Caco-2 (cell line): ENCODE results near the gene NPAS3. TPM values are rescaled to one million over a fixed set of nuclear protein-coding genes. Genes with fewer than 3 reads are reported as not detected.

Experiments used
- BruUV-seq: library from RNA; stranded (reverse); fragments of 400-500 nt; replicated peaks from 2 replicates; lab custom pipeline; 2021; lab: Mats Ljungman, UMichigan
- CTCF ChIA-PET: fragments of 300-600 bp; sonication (Branson Sonifier 250); formaldehyde crosslinking; loops from one replicate; lab custom pipeline; 2022; ENCODE audit warnings: antibody characterized with exemption; lab: Charles Lee
- POLR2A ChIA-PET: fragments of 300-600 bp; sonication (Branson Sonifier 250); formaldehyde crosslinking; loops from one replicate; lab custom pipeline; 2022; ENCODE audit warnings: antibody characterized with exemption; lab: Charles Lee
- DNase-seq, 2 experiments: peaks; one replicate each; pipeline versions ENCODE4 v3.0.0 to v3.0.0-alpha.2; 2020 to 2022
- H3K27me3 ChIP-seq: replicated peaks from 2 replicates; pipeline ENCODE4 v1.6.0; 2011; ENCODE audit warnings: low read length; ENCODE audit not compliant: control insufficient read depth, insufficient read depth
- H3K36me3 ChIP-seq: 2 replicates; pipeline ENCODE4 v1.5.1; 2011; ENCODE audit warnings: low read length; ENCODE audit not compliant: control insufficient read depth, insufficient read depth
- H3K4me1 ChIP-seq: fragments of 250-450 bp; sonication (Bioruptor Pico); 2 replicates; pipeline ENCODE4 v1.5.1; 2020; ENCODE audit warnings: mild to moderate bottlenecking
- H3K4me3 ChIP-seq: 2 replicates; pipeline ENCODE4 v1.5.1; 2011; ENCODE audit warnings: low read depth, mild to moderate bottlenecking, control low read depth, low read length
- H3K9me3 ChIP-seq: fragments of 250-450 bp; sonication (Bioruptor Pico); 2 replicates; pipeline ENCODE4 v1.5.1; 2020; ENCODE audit warnings: mild to moderate bottlenecking, moderate library complexity
- H3K27ac Mint-ChIP-seq: one replicate; pipeline ENCODE4 v1.8.0; 2022; ENCODE audit warnings: mixed read lengths; ENCODE audit not compliant: unreplicated experiment
- H3K27me3 Mint-ChIP-seq: one replicate; pipeline ENCODE4 v1.8.0; 2022; ENCODE audit warnings: mixed read lengths; ENCODE audit not compliant: insufficient read depth, unreplicated experiment
- H3K36me3 Mint-ChIP-seq: one replicate; pipeline ENCODE4 v1.8.0; 2022; ENCODE audit warnings: mild to moderate bottlenecking, mixed read lengths; ENCODE audit not compliant: insufficient read depth, unreplicated experiment
- H3K4me1 Mint-ChIP-seq: one replicate; pipeline ENCODE4 v1.8.0; 2022; ENCODE audit warnings: low read depth, mixed read lengths; ENCODE audit not compliant: unreplicated experiment
- H3K4me3 Mint-ChIP-seq: one replicate; pipeline ENCODE4 v1.8.0; 2022; ENCODE audit warnings: mild to moderate bottlenecking, moderate library complexity, mixed read lengths; ENCODE audit not compliant: unreplicated experiment
- H3K9me3 Mint-ChIP-seq: one replicate; pipeline ENCODE4 v1.8.0; 2022; ENCODE audit warnings: mixed read lengths; ENCODE audit not compliant: unreplicated experiment
- CTCF ChIP-seq, 2 experiments: fragments of 200-600 bp in 1 of 2; IDR thresholded peaks; 1 replicate in 1 of 2; 2 replicates in 1 of 2; pipeline versions ENCODE4 v1.5.1 to v1.8.0; 2011 to 2022; ENCODE audit warnings: antibody characterized with exemption in 1 of 2, control low read depth in 1 of 2, inconsistent platforms in 1 of 2, low read depth in 1 of 2, low read length in 1 of 2, mild to moderate bottlenecking in 1 of 2, moderate library complexity in 1 of 2; ENCODE audit not compliant: insufficient read depth in 1 of 2, severe bottlenecking in 1 of 2, unreplicated experiment in 1 of 2
- intact Hi-C: fragments of 100-400 bp; cut with micrococcal nuclease; formaldehyde crosslinking; loops from one replicate; pipeline ENCODE4 v1.10.0; 2022; ENCODE audit not compliant: unreplicated experiment
- total RNA-seq: library from RNA; stranded (reverse); gene quantifications from 2 replicates; pipeline ENCODE4 v1.2.3, GENCODE V29; 2022

NPAS3 gene
- total RNA-seq, 1 experiment from 2014 or later, result not detected

- H3K9me3 Mint-ChIP-seq, result no peaks in the 10 kb centered on the region
- intact Hi-C loops, result no loop called here
- Histone ChIP-seq H3K4me3 (no peak overlapping the region), H3K36me3 (no peaks in the 10 kb centered on the region), H3K4me1 (no peaks in the 10 kb centered on the region), H3K27me3 (no peaks in the 10 kb centered on the region), H3K9me3 (no peaks in the 10 kb centered on the region)
- BruUV-seq, result no TSS peak
- H3K36me3 Mint-ChIP-seq, result no peaks in the 10 kb centered on the region
- ChIA-PET POLR2A (no interaction called here), CTCF (no interaction called here)
- H3K27ac Mint-ChIP-seq, result no peak overlapping the region
- no peak for TF ChIP-seq CTCF (IDR thresholded peaks at IDR 0.05; ENCODE audit: insufficient read depth in 1 of 2, low read depth in 1 of 2, low read length in 1 of 2, severe bottlenecking in 1 of 2, unreplicated experiment in 1 of 2)
- H3K27me3 Mint-ChIP-seq, result peaks cover 15% of the 10 kb centered on the region
- H3K4me3 Mint-ChIP-seq, result no peak overlapping the region
- H3K4me1 Mint-ChIP-seq, result no peaks in the 10 kb centered on the region
- no peak for DNase-seq
These were observed 431.3 kb downstream of the NPAS3 start for GRCh38 chr14:33369972-33370371.

- H3K4me1 ChIP-seq, result no peaks in the 10 kb centered on the region
- Mint-ChIP-seq H3K27me3 (peaks cover 16% of the 10 kb centered on the region), H3K4me3 (no peak overlapping the region), H3K9me3 (no peaks in the 10 kb centered on the region), H3K36me3 (no peaks in the 10 kb centered on the region), H3K27ac (no peak overlapping the region), H3K4me1 (no peaks in the 10 kb centered on the region)
- no TSS peak for BruUV-seq
- ChIA-PET POLR2A (no interaction called here), CTCF (no interaction called here)
- intact Hi-C loops, result no loop called here
- no peaks in the 10 kb centered on the region for H3K9me3 ChIP-seq
- H3K36me3 ChIP-seq, result no peaks in the 10 kb centered on the region
- no peak overlapping the region for H3K4me3 ChIP-seq
- H3K27me3 ChIP-seq, result no peaks in the 10 kb centered on the region
- TF ChIP-seq CTCF (IDR thresholded peaks at IDR 0.05; ENCODE audit: insufficient read depth in 1 of 2, low read depth in 1 of 2, low read length in 1 of 2, severe bottlenecking in 1 of 2, unreplicated experiment in 1 of 2), result no peak
- DNase-seq, result no peak
These were observed 431.7 kb downstream of the NPAS3 start for GRCh38 chr14:33370426-33370825.

GRCh38 chr14:33375196-33375595 lies 436.5 kb downstream of the NPAS3 start:
- ChIA-PET POLR2A (no interaction called here), CTCF (no interaction called here)
- H3K36me3 Mint-ChIP-seq, result no peaks in the 10 kb centered on the region
- DNase-seq, result no peak
- H3K27me3 Mint-ChIP-seq, result peaks cover 8% of the 10 kb centered on the region
- H3K9me3 Mint-ChIP-seq, result no peaks in the 10 kb centered on the region
- Histone ChIP-seq H3K4me3 (no peak overlapping the region), H3K9me3 (no peaks in the 10 kb centered on the region), H3K36me3 (no peaks in the 10 kb centered on the region), H3K4me1 (no peaks in the 10 kb centered on the region), H3K27me3 (no peaks in the 10 kb centered on the region)
- intact Hi-C loops, result no loop called here
- no peak for TF ChIP-seq CTCF (IDR thresholded peaks at IDR 0.05; ENCODE audit: insufficient read depth in 1 of 2, low read depth in 1 of 2, low read length in 1 of 2, severe bottlenecking in 1 of 2, unreplicated experiment in 1 of 2)
- H3K4me1 Mint-ChIP-seq, result no peaks in the 10 kb centered on the region
- no TSS peak for BruUV-seq
- H3K27ac Mint-ChIP-seq, result no peak overlapping the region
- no peak overlapping the region for H3K4me3 Mint-ChIP-seq
